HepG2 (cell line): Measurements from ENCODE around the gene DDAH1. TPM values are rescaled to one million over a fixed set of nuclear protein-coding genes. Genes with fewer than 3 reads are reported as not detected.

Experiments
- AGO2 ChIP-seq: fragments of 200-400 bp; formaldehyde crosslinking; optimal IDR thresholded peaks from 2 replicates; pipeline ENCODE3; 2017; ENCODE audit warnings: mild to moderate bottlenecking, low read depth, low read length, moderate library complexity
- CEBPG ChIP-seq: IDR thresholded peaks from 2 replicates; pipeline ENCODE4 v1.6.1; 2016
- CHD4 ChIP-seq: fragments of 200-600 bp; sonication (generic); IDR thresholded peaks from 2 replicates; pipeline ENCODE4 v1.7.0; 2017; ENCODE audit warnings: mild to moderate bottlenecking, low read length, borderline replicate concordance
- FOSL2 ChIP-seq: sonication (generic); formaldehyde crosslinking; IDR thresholded peaks from 2 replicates; pipeline ENCODE4 v1.4.0; 2020; ENCODE audit warnings: missing genetic modification reagents
- KDM1A ChIP-seq: IDR thresholded peaks from 2 replicates; pipeline ENCODE4 v1.6.1; 2016; ENCODE audit warnings: missing compliant biosample characterization
- KLF13 ChIP-seq: sonication (generic); formaldehyde crosslinking; IDR thresholded peaks from 2 replicates; pipeline ENCODE4 v1.4.0; 2020; ENCODE audit warnings: mild to moderate bottlenecking, missing genetic modification reagents
- LBX2 ChIP-seq: sonication (generic); formaldehyde crosslinking; IDR thresholded peaks from 2 replicates; pipeline ENCODE4 v1.5.0; 2020; ENCODE audit warnings: missing genetic modification reagents, mild to moderate bottlenecking, borderline replicate concordance
- RFX5 ChIP-seq: IDR thresholded peaks from 2 replicates; pipeline ENCODE4 v1.6.1; 2011; ENCODE audit warnings: low read depth, low read length, improper control_type of control experiment
- STAT5B ChIP-seq: sonication (generic); formaldehyde crosslinking; IDR thresholded peaks from 2 replicates; pipeline ENCODE4 v1.4.0; 2020; ENCODE audit warnings: missing genetic modification reagents
- ZBTB1 ChIP-seq: sonication (generic); formaldehyde crosslinking; IDR thresholded peaks from 2 replicates; pipeline ENCODE4 v1.4.0; 2020; ENCODE audit warnings: missing genetic modification reagents, borderline replicate concordance
- ZNF282 ChIP-seq: fragments of 450-650 bp; IDR thresholded peaks from 2 replicates; pipeline ENCODE4 v1.6.1; 2018; ENCODE audit not compliant: partially characterized antibody
- ZNF496 ChIP-seq: sonication (generic); formaldehyde crosslinking; IDR thresholded peaks from 2 replicates; pipeline ENCODE4 v1.8.1; 2023; ENCODE audit warnings: mild to moderate bottlenecking, moderate library complexity, missing genetic modification reagents; ENCODE audit not compliant: insufficient replicate concordance
- ZNF598 ChIP-seq: sonication (generic); formaldehyde crosslinking; IDR thresholded peaks from 2 replicates; pipeline ENCODE4 v1.5.1; 2020; ENCODE audit warnings: mild to moderate bottlenecking, missing genetic modification reagents, borderline replicate concordance
- ZNF766 ChIP-seq: sonication (generic); formaldehyde crosslinking; IDR thresholded peaks from 2 replicates; pipeline ENCODE4 v1.5.0; 2020; ENCODE audit warnings: missing genetic modification reagents, borderline replicate concordance
- ZNF800 ChIP-seq: sonication (generic); formaldehyde crosslinking; IDR thresholded peaks from 2 replicates; pipeline ENCODE4 v1.4.0; 2020; ENCODE audit warnings: missing genetic modification reagents
- ZSCAN25 ChIP-seq: sonication (generic); formaldehyde crosslinking; IDR thresholded peaks from 2 replicates; pipeline ENCODE4 v1.8.0; 2022; ENCODE audit warnings: mild to moderate bottlenecking, missing genetic modification reagents
- polyA plus RNA-seq, 8 experiments: library from polyadenylated mRNA; depleted of rRNA in 3 of 8; stranded (reverse) in 7 of 8; unstranded in 1 of 8; fragments of >200 nt; fragmentation: Illumina TruSeq in 4 of 8; extraction: Trizol in 4 of 8; gene quantifications; 2 replicates each; pipeline versions ENCODE4 v1.2.1 to v1.2.3, GENCODE V29; 2011 to 2016; ENCODE audit warnings: low read depth in 4 of 8, missing spikeins in 1 of 8, mixed read lengths in 1 of 8; ENCODE audit not compliant: insufficient read depth in 1 of 8
- total RNA-seq, 5 experiments: library from RNA; depleted of rRNA; stranded (reverse); fragments of >200 nt; fragmentation: Illumina TruSeq; extraction: Trizol; gene quantifications; 2 replicates each; pipeline ENCODE4 v1.2.3, GENCODE V29; 2016; ENCODE audit warnings: low read depth in 1 of 5
- TF ChIP-seq, protein P1 (sequence below): sonication (generic); formaldehyde crosslinking; IDR thresholded peaks from 2 replicates; pipeline ENCODE4 v1.4.0; 2020; ENCODE audit warnings: missing genetic modification reagents
- TF ChIP-seq, protein P2 (sequence below): sonication (generic); formaldehyde crosslinking; IDR thresholded peaks from 2 replicates; pipeline ENCODE4 v1.5.0; 2020; ENCODE audit warnings: mild to moderate bottlenecking, missing genetic modification reagents, borderline replicate concordance
- TF ChIP-seq, protein P3 (sequence below): sonication (generic); formaldehyde crosslinking; conservative IDR thresholded peaks from 2 replicates; pipeline ENCODE4 v1.8.1; 2023; ENCODE audit warnings: missing genetic modification reagents
- TF ChIP-seq, protein P4 (sequence below): sonication (generic); formaldehyde crosslinking; IDR thresholded peaks from 2 replicates; pipeline ENCODE4 v1.4.0; 2020; ENCODE audit warnings: missing genetic modification reagents

Gene DDAH1
- total and polyA plus RNA-seq, 2 of the 13 experiments (the other 11 are each of a cell fraction or from before 2014, with no cell fraction given): 39.7 to 64.4 TPM

DNA sequence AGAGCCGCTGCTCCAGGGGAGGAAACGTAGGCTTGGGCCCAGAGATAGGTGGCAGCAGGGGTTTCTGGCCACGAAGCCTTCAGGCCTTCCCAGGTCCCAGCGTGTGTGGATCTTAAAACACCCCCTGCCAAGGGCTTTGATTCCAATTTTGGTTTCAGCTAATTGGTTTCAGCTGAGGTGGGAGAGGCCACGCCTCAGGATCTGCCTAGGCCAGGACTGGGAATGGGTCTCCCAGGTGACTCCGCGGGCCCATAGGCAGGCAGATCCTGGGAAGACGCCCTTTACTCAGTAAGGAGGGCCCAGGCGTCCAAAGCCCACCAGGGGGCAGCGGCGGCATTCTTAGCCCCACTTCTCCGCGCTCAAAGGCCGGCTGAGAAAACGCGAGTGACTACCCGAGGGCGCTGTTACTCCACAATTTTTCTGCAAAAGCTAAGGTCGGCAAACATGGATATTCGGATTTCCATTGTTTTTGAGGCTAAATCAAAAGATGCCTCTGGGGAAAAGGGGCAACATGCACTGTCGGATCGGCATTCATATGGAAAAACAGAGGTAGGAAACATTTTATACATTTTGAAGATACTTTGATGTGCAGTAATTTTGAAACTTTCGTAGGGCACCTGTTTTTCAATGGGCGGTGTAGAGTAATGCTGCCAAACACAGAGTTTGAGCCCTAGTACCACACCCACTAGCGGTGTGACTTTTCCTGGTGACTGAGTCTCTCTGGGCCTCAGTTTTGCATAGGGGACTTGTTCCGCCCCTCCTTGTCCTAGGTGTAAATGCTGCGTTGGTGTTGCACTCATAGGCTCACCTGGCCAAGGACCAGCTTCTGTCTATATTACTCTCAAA lies 156.7 kb downstream of the DDAH1 start (continued):
- TF ChIP-seq ZNF800 (CRISPR knock-in tag): no peak
- no peak for TF ChIP-seq LBX2 (CRISPR knock-in tag)
- 0 out of 2 replicates have a peak, but pooled peaks have one; percentile 29 for TF ChIP-seq ZNF598 (CRISPR knock-in tag)
- TF ChIP-seq, protein P1, sequence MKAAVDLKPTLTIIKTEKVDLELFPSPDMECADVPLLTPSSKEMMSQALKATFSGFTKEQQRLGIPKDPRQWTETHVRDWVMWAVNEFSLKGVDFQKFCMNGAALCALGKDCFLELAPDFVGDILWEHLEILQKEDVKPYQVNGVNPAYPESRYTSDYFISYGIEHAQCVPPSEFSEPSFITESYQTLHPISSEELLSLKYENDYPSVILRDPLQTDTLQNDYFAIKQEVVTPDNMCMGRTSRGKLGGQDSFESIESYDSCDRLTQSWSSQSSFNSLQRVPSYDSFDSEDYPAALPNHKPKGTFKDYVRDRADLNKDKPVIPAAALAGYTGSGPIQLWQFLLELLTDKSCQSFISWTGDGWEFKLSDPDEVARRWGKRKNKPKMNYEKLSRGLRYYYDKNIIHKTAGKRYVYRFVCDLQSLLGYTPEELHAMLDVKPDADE: no peak
- TF ChIP-seq, protein P2, sequence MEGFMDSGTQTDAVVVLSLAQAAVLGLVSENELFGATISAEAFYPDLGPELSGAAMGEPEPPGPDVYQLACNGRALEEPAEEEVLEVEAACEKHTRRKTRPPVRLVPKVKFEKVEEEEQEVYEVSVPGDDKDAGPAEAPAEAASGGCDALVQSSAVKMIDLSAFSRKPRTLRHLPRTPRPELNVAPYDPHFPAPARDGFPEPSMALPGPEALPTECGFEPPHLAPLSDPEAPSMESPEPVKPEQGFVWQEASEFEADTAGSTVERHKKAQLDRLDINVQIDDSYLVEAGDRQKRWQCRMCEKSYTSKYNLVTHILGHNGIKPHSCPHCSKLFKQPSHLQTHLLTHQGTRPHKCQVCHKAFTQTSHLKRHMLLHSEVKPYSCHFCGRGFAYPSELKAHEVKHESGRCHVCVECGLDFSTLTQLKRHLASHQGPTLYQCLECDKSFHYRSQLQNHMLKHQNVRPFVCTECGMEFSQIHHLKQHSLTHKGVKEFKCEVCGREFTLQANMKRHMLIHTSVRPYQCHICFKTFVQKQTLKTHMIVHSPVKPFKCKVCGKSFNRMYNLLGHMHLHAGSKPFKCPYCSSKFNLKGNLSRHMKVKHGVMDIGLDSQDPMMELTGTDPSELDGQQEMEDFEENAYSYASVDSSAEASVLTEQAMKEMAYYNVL (CRISPR knock-in tag): no peak
- TF ChIP-seq, protein P3, sequence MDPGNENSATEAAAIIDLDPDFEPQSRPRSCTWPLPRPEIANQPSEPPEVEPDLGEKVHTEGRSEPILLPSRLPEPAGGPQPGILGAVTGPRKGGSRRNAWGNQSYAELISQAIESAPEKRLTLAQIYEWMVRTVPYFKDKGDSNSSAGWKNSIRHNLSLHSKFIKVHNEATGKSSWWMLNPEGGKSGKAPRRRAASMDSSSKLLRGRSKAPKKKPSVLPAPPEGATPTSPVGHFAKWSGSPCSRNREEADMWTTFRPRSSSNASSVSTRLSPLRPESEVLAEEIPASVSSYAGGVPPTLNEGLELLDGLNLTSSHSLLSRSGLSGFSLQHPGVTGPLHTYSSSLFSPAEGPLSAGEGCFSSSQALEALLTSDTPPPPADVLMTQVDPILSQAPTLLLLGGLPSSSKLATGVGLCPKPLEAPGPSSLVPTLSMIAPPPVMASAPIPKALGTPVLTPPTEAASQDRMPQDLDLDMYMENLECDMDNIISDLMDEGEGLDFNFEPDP (CRISPR knock-in tag): no peak
- no peak for TF ChIP-seq STAT5B
- no peak for TF ChIP-seq ZSCAN25 (CRISPR knock-in tag)
- TF ChIP-seq ZNF766 (CRISPR knock-in tag): no peak
- TF ChIP-seq RFX5: no peak
- TF ChIP-seq KDM1A (CRISPR knock-in tag): no peak
- 0 out of 2 replicates have a peak, but pooled peaks have one; percentile 6 for TF ChIP-seq CEBPG
- no peak for TF ChIP-seq ZBTB1 (CRISPR knock-in tag)
- TF ChIP-seq, protein P4, sequence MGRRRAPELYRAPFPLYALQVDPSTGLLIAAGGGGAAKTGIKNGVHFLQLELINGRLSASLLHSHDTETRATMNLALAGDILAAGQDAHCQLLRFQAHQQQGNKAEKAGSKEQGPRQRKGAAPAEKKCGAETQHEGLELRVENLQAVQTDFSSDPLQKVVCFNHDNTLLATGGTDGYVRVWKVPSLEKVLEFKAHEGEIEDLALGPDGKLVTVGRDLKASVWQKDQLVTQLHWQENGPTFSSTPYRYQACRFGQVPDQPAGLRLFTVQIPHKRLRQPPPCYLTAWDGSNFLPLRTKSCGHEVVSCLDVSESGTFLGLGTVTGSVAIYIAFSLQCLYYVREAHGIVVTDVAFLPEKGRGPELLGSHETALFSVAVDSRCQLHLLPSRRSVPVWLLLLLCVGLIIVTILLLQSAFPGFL (CRISPR knock-in tag): no peak
- peak; percentile 59 for TF ChIP-seq FOSL2 (CRISPR knock-in tag)
- TF ChIP-seq KLF13 (CRISPR knock-in tag): no peak
- TF ChIP-seq AGO2: no peak
- TF ChIP-seq ZNF496: no peak
- no peak for TF ChIP-seq ZNF282
- TF ChIP-seq CHD4: no peak
